ENCODE results near the gene TYSND1.

TYSND1 gene

DNA sequence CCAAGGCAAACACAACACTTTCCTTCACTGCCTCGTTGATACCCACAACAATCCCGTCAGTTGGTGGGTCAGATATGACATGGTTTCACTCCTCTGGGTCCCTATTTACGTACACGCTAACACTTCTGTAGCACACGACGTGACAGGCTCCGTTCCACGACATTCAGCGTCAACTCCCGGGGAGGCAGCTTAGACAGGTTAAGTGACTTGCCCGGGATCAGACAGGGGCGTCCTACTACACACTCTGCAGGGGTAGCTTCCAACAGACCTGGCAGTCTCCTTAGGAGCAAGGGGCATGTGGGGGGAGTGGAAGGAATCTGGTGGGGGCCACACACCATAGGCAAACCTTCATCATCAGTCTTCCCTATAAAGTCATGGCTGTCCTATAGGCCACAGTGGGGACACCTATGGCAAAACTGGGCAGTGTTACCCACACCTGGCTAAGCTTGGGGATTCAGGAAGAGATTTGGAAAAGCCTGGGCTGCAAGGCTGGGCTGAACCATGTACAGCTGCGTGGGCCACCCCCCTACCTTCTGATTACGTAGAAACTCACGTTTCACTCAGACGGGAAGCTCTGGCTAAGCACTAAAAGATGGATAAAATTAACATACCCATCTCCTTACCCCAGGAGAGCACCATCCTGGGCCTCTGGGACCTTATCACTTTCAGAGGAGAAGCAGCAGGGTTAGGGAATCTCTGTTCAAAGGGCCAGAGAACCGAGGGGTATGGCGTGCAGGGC, 2.0 kb downstream of the TYSND1 start:
- Histone ChIP-seq H3K27ac (ENCODE audit: low read depth, low read length) (no peak overlapping the region), H3K36me3 (ENCODE audit: control insufficient read depth, low read length) (peaks cover 56% of the 10 kb centered on the region), H3K79me2 (ENCODE audit: control insufficient read depth, low read length) (peaks cover 52% of the 10 kb centered on the region), H3F3A (ENCODE audit: control insufficient read depth, insufficient read depth) (peaks cover 21% of the 10 kb centered on the region), H3K9me2 (replicated peaks; ENCODE audit: control insufficient read depth, low read length) (no peaks in the 10 kb centered on the region), H3K9me3 (ENCODE audit: control insufficient read depth, insufficient read depth, low read length) (no peaks in the 10 kb centered on the region), H3K4me2 (ENCODE audit: low read length) (peak overlapping the region; percentile 70), H3K27me3 (ENCODE audit: control insufficient read depth, low read length) (no peaks in the 10 kb centered on the region), H4K20me1 (ENCODE audit: control insufficient read depth, insufficient read depth, low read depth, low read length) (0 out of 2 replicates have a peak, but pooled peaks cover 6% of the 10 kb centered on the region), H3K4me3 (ENCODE audit: low read length) (peak overlapping the region; percentile 80), H3K4me1 (ENCODE audit: control insufficient read depth, low read length) (peaks cover 32% of the 10 kb centered on the region)
- TF ChIP-seq, protein P1, sequence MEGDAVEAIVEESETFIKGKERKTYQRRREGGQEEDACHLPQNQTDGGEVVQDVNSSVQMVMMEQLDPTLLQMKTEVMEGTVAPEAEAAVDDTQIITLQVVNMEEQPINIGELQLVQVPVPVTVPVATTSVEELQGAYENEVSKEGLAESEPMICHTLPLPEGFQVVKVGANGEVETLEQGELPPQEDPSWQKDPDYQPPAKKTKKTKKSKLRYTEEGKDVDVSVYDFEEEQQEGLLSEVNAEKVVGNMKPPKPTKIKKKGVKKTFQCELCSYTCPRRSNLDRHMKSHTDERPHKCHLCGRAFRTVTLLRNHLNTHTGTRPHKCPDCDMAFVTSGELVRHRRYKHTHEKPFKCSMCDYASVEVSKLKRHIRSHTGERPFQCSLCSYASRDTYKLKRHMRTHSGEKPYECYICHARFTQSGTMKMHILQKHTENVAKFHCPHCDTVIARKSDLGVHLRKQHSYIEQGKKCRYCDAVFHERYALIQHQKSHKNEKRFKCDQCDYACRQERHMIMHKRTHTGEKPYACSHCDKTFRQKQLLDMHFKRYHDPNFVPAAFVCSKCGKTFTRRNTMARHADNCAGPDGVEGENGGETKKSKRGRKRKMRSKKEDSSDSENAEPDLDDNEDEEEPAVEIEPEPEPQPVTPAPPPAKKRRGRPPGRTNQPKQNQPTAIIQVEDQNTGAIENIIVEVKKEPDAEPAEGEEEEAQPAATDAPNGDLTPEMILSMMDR (IDR thresholded peaks at IDR 0.05; ENCODE audit: low read depth, low read length, poor library complexity, severe bottlenecking) = no peak
- TF ChIP-seq EZH2phosphoT487 (IDR thresholded peaks at IDR 0.05; ENCODE audit: borderline replicate concordance, low read length) = no peak

DNA sequence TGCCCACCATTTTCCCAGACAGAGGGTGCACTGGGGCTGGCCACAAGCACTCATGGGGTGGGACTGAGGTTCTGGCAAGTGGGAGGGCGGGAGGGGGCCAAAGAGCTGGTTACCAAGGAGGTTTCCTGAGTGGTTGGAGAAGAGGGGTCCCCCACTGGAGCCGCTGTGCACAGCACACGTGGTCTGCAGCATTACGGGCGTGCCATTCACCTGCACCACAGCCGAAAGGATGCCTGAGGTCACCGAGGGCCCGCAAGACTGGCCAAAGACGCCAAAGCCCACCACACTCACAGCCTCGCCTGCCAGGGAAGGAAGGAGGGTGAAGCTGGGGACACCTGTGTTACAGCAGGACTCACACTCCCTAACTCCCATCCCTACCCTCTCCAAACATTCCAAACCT, 3.9 kb downstream of the TYSND1 start:
- no peak overlapping the region for H3K4me2 ChIP-seq (ENCODE audit: low read length)
- H4K20me1 ChIP-seq (ENCODE audit: control insufficient read depth, insufficient read depth, low read depth, low read length) = 0 out of 2 replicates have a peak, but pooled peaks cover 6% of the 10 kb centered on the region
- H3K4me3 ChIP-seq (ENCODE audit: low read length) = no peak overlapping the region
- H3K79me2 ChIP-seq (ENCODE audit: control insufficient read depth, low read length) = peaks cover 40% of the 10 kb centered on the region
- peaks cover 21% of the 10 kb centered on the region for H3K4me1 ChIP-seq (ENCODE audit: control insufficient read depth, low read length)
- no peaks in the 10 kb centered on the region for H3K27me3 ChIP-seq (ENCODE audit: control insufficient read depth, low read length)
- H3K36me3 ChIP-seq (ENCODE audit: control insufficient read depth, low read length) = peaks cover 50% of the 10 kb centered on the region
- TF ChIP-seq, protein P1 (IDR thresholded peaks at IDR 0.05; ENCODE audit: low read depth, low read length, poor library complexity, severe bottlenecking) = no peak
- TF ChIP-seq EZH2phosphoT487 (IDR thresholded peaks at IDR 0.05; ENCODE audit: borderline replicate concordance, low read length) = no peak
- no peaks in the 10 kb centered on the region for H3K9me3 ChIP-seq (ENCODE audit: control insufficient read depth, insufficient read depth, low read length)
- H3K27ac ChIP-seq (ENCODE audit: low read depth, low read length) = no peak overlapping the region
- peaks cover 16% of the 10 kb centered on the region for H3F3A ChIP-seq (ENCODE audit: control insufficient read depth, insufficient read depth)
- H3K9me2 ChIP-seq (replicated peaks; ENCODE audit: control insufficient read depth, low read length) = no peaks in the 10 kb centered on the region

DNA sequence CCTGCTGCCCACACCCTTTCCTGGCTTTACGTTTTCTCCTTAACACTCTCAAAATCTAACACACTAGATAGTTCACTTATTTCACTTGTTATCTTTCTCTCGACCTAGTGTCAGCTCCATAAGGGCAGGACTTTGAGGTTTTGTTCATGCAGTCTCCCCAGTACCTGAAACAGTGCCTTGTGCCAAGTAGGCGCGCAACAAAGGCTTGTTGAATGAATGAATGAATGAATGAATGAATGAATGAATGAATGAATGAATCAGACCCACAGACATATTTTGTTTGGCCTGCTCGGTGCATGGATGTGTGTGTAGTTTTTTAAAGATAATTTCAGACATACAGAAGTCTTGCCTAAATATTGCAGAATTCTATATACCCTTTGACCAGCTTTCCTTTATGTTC, 6.2 kb downstream of the TYSND1 start:
- peaks cover 12% of the 10 kb centered on the region for H3K4me1 ChIP-seq (ENCODE audit: control insufficient read depth, low read length)
- peaks cover 30% of the 10 kb centered on the region for H3K79me2 ChIP-seq (ENCODE audit: control insufficient read depth, low read length)
- 0 out of 2 replicates have a peak, but pooled peaks cover 6% of the 10 kb centered on the region for H4K20me1 ChIP-seq (ENCODE audit: control insufficient read depth, insufficient read depth, low read depth, low read length)
- H3K36me3 ChIP-seq (ENCODE audit: control insufficient read depth, low read length) = peaks cover 49% of the 10 kb centered on the region
- H3K27me3 ChIP-seq (ENCODE audit: control insufficient read depth, low read length) = no peaks in the 10 kb centered on the region
- H3K4me3 ChIP-seq (ENCODE audit: low read length) = no peak overlapping the region
- H3K4me2 ChIP-seq (ENCODE audit: low read length) = no peak overlapping the region
- no peak for TF ChIP-seq EZH2phosphoT487 (IDR thresholded peaks at IDR 0.05; ENCODE audit: borderline replicate concordance, low read length)
- TF ChIP-seq, protein P1 (IDR thresholded peaks at IDR 0.05; ENCODE audit: low read depth, low read length, poor library complexity, severe bottlenecking) = no peak
- H3K9me2 ChIP-seq (replicated peaks; ENCODE audit: control insufficient read depth, low read length) = no peaks in the 10 kb centered on the region
- no peak overlapping the region for H3K27ac ChIP-seq (ENCODE audit: low read depth, low read length)
- H3K9me3 ChIP-seq (ENCODE audit: control insufficient read depth, insufficient read depth, low read length) = no peaks in the 10 kb centered on the region
- H3F3A ChIP-seq (ENCODE audit: control insufficient read depth, insufficient read depth) = peaks cover 10% of the 10 kb centered on the region

Measured in DOHH2 (cell line).